Kidney (tissue), 14 donors: ENCODE measurements around the gene ARSI. TPM values are rescaled to one million over a fixed set of nuclear protein-coding genes. Genes with fewer than 3 reads are reported as not detected.

Experiments used
- DNase-seq, 5 donors: peaks; one replicate each; pipeline ENCODE4 v3.0.0-alpha.2; 2013 to 2020
- FAIRE-seq: peaks from 2 replicates; lab custom pipeline; 2012; peaks lifted over from hg19 to GRCh38; lab: Jason Lieb, UNC
- H3K27ac ChIP-seq, 2 donors: one replicate each; pipeline ENCODE4 v1.7.0; 2013; ENCODE audit warnings: low read depth in 2 of 2, low read length in 2 of 2, inconsistent platforms in 1 of 2
- H3K27me3 ChIP-seq: one replicate; pipeline ENCODE4 v1.7.1; 2013; ENCODE audit warnings: low read length, inconsistent platforms; ENCODE audit not compliant: control insufficient read depth, insufficient read depth
- H3K36me3 ChIP-seq, 3 donors: one replicate each; pipeline versions ENCODE4 v1.7.0 to v1.7.1; 2013; ENCODE audit warnings: low read length in 3 of 3, control low read depth in 1 of 3, inconsistent platforms in 1 of 3; ENCODE audit not compliant: insufficient read depth in 3 of 3, control insufficient read depth in 2 of 3
- H3K4me1 ChIP-seq, 3 donors: one replicate each; pipeline versions ENCODE4 v1.7.0 to v1.7.1; 2013; ENCODE audit warnings: low read length in 3 of 3, inconsistent platforms in 1 of 3, low read depth in 1 of 3; ENCODE audit not compliant: control insufficient read depth in 2 of 3, insufficient read depth in 2 of 3
- H3K4me3 ChIP-seq, 3 donors: one replicate each; pipeline versions ENCODE4 v1.7.0 to v1.8.1; 2013; ENCODE audit warnings: low read length in 3 of 3, control low read depth in 1 of 3, inconsistent platforms in 1 of 3
- H3K9ac ChIP-seq, 3 donors: one replicate each; pipeline versions ENCODE4 v1.7.0 to v1.7.1; 2013; ENCODE audit warnings: low read length in 3 of 3, control low read depth in 1 of 3, inconsistent platforms in 1 of 3
- H3K9me3 ChIP-seq, 3 donors: one replicate each; pipeline versions ENCODE4 v1.7.0 to v1.7.1; 2013; ENCODE audit warnings: low read length in 3 of 3, control low read depth in 1 of 3, inconsistent platforms in 1 of 3; ENCODE audit not compliant: control insufficient read depth in 2 of 3, insufficient read depth in 1 of 3
- intact Hi-C: fragments of 100-400 bp; cut with DNase I; formaldehyde crosslinking; loops from one replicate; pipeline ENCODE4 v1.11.1; 2022
- polyA plus RNA-seq: library from polyadenylated mRNA; stranded (reverse); fragments of 350-450 nt; fragmentation: Illumina TruSeq; extraction: RNeasy Lipid Tissue Mini Kit (QIAGEN cat#74804); gene quantifications from one replicate; pipeline ENCODE4 v1.2.3, GENCODE V29; 2014; ENCODE audit warnings: low read depth, low replicate concordance; ENCODE audit not compliant: insufficient read depth
- total RNA-seq: library from RNA; stranded (reverse); fragmentation: NEBNext Ultra II Directional; extraction: Animal tissue kit (Norgen Biotek cat#: 25700); gene quantifications from one replicate; pipeline ENCODE4 v1.2.1, GENCODE V29; 2021
- TF ChIP-seq, protein P1 (sequence below): IDR thresholded peaks from 3 replicates; pipeline ENCODE4 v1.5.1; 2012; ENCODE audit warnings: mild to moderate bottlenecking, moderate library complexity, borderline replicate concordance; ENCODE audit not compliant: insufficient read depth; ENCODE audit errors: extremely low read depth
- donor health status: control.
- donor health status: control.
- donor health status: control.
- donor health status: control.
- donor health status: control.
- donor health status: DM: yes; HTN: yes; CAD: no.
- donor health status: Normal renal cell carcinoma (clear cell type).

Gene ARSI
- total and polyA plus RNA-seq, 2 donors from 2014 or later, result 0.57 to 1.1 TPM

DNA sequence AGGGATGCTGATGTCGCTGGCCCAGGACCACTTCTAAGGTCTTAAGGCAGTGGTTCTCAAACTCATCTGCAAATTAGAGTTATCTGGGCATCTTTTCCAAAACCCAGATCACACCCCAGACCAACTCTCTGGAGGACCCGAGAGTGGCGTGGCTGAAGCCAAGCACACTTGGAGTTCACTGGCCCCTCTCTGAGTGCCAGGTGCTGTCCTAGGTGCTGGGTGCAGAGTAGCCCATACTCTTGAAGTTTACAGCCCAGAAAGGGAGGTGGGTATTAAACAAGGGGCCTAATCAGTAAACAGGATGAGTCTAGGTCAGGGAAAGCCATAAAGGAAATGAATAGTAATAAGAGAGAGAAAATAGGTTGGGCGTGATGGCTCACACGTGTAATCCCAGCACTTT lies 30.8 kb downstream of the ARSI start:
- intact Hi-C loops, result no loop called here
- TF ChIP-seq, protein P1, sequence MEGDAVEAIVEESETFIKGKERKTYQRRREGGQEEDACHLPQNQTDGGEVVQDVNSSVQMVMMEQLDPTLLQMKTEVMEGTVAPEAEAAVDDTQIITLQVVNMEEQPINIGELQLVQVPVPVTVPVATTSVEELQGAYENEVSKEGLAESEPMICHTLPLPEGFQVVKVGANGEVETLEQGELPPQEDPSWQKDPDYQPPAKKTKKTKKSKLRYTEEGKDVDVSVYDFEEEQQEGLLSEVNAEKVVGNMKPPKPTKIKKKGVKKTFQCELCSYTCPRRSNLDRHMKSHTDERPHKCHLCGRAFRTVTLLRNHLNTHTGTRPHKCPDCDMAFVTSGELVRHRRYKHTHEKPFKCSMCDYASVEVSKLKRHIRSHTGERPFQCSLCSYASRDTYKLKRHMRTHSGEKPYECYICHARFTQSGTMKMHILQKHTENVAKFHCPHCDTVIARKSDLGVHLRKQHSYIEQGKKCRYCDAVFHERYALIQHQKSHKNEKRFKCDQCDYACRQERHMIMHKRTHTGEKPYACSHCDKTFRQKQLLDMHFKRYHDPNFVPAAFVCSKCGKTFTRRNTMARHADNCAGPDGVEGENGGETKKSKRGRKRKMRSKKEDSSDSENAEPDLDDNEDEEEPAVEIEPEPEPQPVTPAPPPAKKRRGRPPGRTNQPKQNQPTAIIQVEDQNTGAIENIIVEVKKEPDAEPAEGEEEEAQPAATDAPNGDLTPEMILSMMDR, result no peak
- Histone ChIP-seq H3K9me3 (no peaks in the 10 kb centered on the region), H3K9ac (no peak overlapping the region), H3K27ac (no peak overlapping the region), H3K36me3 (no peaks in the 10 kb centered on the region), H3K4me3 (no peak overlapping the region), H3K27me3 (no peaks in the 10 kb centered on the region), H3K4me1 (no peaks in the 10 kb centered on the region)
- no peak for DNase-seq
- no peak for FAIRE-seq

DNA sequence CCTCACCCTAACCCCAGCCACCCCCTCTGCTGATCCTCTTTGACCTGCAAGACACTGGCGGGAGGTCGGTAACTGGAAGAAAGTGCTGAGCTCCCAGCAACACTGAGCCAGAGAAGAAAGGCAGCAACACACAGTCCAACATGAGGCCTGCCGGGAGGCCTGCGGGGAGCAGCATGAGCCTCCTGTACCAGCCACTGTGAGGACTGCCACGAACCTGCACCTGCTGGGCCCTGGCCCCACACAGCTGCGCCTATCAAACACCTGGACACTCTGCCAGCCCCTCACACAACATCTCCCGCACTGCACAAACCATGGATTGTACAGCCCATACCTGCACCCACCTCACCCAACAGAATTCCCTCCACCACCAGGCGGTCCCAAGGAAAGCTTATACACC lies 31.4 kb downstream of the ARSI start:
- no peak overlapping the region for H3K4me3 ChIP-seq
- FAIRE-seq (no peak), DNase-seq (no peak)
- no peak overlapping the region for H3K27ac ChIP-seq
- H3K27me3 ChIP-seq, result no peaks in the 10 kb centered on the region
- TF ChIP-seq, protein P1, result no peak
- no peaks in the 10 kb centered on the region for H3K9me3 ChIP-seq
- H3K4me1 ChIP-seq, result no peaks in the 10 kb centered on the region
- intact Hi-C loops, result no loop called here
- H3K36me3 ChIP-seq, result no peaks in the 10 kb centered on the region
- no peak overlapping the region for H3K9ac ChIP-seq

DNA sequence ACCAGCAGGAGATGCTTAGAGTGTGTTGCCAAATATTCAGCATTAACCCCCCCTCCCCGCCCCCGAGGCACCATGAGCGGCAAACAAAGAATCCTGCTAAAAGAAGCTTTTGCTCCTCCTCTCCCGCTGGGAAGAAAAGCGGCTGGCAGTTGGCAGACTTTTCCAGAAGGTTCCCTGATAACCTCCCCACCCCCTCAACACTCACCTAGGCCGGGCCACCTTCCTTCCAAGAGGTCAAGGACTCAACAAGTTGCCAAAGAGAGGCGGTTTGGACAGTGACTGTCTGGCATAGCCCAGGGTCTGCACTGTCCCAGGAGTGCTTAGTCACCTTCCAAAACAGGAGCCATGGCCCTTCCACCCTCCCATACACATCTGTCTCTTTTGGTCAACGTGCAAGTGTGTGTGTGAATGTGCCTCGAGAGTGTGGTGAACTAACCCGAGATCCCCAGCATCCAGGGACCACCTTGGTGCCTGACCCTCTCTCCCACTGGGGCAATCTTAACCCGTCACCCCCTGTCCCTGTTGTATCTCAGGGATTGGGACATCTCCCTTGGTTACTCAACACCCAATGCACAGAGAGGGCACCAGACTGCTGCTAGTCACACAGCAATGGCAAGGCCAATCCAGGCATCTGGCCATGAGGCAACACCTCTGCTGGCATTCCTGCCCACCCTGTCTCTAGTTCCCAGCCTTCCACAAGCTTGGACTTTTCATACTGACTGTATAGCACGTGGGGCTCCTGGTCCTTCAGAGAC lies 32.0 kb downstream of the ARSI start:
- intact Hi-C loops, result no loop called here
- DNase-seq (no peak), FAIRE-seq (no peak)
- Histone ChIP-seq H3K27me3 (no peaks in the 10 kb centered on the region), H3K4me1 (no peaks in the 10 kb centered on the region), H3K9ac (no peak overlapping the region), H3K27ac (no peak overlapping the region), H3K36me3 (no peaks in the 10 kb centered on the region), H3K9me3 (no peaks in the 10 kb centered on the region), H3K4me3 (no peak overlapping the region)
- TF ChIP-seq, protein P1, result no peak

DNA sequence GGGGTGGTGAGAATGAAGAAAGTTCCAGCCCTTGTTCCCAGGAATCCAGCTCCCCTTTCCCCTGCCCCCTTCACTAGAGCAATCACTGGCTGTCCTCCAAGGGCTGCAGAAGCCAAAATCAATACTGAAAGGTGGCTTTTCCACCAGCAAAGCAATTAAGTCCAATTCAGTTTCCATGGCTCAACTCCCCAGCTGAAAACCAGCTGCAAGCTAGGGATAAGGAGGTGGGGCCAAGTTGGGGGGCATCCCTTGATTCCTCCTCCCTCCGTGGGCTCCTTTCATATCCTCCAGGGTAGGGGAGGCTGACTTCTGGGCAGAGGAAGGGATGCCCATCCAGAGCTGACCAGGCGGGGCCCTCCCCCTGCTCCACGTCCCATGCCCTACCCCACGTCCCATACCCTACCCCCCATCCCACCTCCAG lies 35.8 kb downstream of the ARSI start:
- DNase-seq, result peak in 2 of 5 donors; percentile 18 to 65
- no peaks in the 10 kb centered on the region for H3K36me3 ChIP-seq
- H3K27ac ChIP-seq, result no peak overlapping the region
- no peak overlapping the region for H3K4me3 ChIP-seq
- FAIRE-seq, result no peak
- no peaks in the 10 kb centered on the region for H3K27me3 ChIP-seq
- H3K9ac ChIP-seq, result no peak overlapping the region
- H3K9me3 ChIP-seq, result peaks cover 0 to 2% (median 0%) of the 10 kb centered on the region in 3 donors
- TF ChIP-seq, protein P1, result no peak
- intact Hi-C loops, result no loop called here
- peaks cover 0 to 3% (median 0%) of the 10 kb centered on the region in 3 donors for H3K4me1 ChIP-seq
